OCI-LY1 (cell line): ENCODE data around the gene ADAT2.

Experiments
- H2AFZ ChIP-seq: fragments of 200-600 bp; sonication (generic), shearing (Covaris generic); 2 replicates; pipeline ENCODE4 v1.6.0; 2014; ENCODE audit warnings: antibody characterized with exemption, mild to moderate bottlenecking, low read length
- H3F3A ChIP-seq: fragments of 200-600 bp; sonication (generic), shearing (Covaris generic); 2 replicates; pipeline ENCODE4 v1.6.0; 2014; ENCODE audit warnings: mild to moderate bottlenecking, antibody characterized with exemption, low read length, moderate library complexity; ENCODE audit not compliant: insufficient read depth
- H3K27ac ChIP-seq: fragments of 200-600 bp; sonication (generic); 2 replicates; pipeline ENCODE4 v1.5.1; 2014; ENCODE audit warnings: low read length, mixed run types, mild to moderate bottlenecking, low read depth; ENCODE audit not compliant: poor library complexity, severe bottlenecking
- H3K27me3 ChIP-seq: fragments of 200-600 bp; sonication (generic); 2 replicates; pipeline ENCODE4 v1.6.0; 2014; ENCODE audit warnings: antibody characterized with exemption, mild to moderate bottlenecking, low read length, moderate library complexity; ENCODE audit not compliant: insufficient read depth
- H3K36me3 ChIP-seq: fragments of 200-600 bp; sonication (generic); 2 replicates; pipeline ENCODE4 v1.6.1; 2014; ENCODE audit warnings: mild to moderate bottlenecking, antibody characterized with exemption, low read length, moderate library complexity, mixed read lengths; ENCODE audit not compliant: insufficient read depth
- H3K4me1 ChIP-seq: fragments of 200-600 bp; sonication (generic); 2 replicates; pipeline ENCODE4 v1.5.1; 2014; ENCODE audit warnings: mild to moderate bottlenecking, low read length, moderate library complexity; ENCODE audit not compliant: insufficient read depth, severe bottlenecking
- H3K4me2 ChIP-seq: fragments of 200-600 bp; sonication (generic), shearing (Covaris generic); 2 replicates; pipeline ENCODE4 v1.6.1; 2014; ENCODE audit warnings: low read length
- H3K4me3 ChIP-seq: fragments of 200-600 bp; sonication (generic); 2 replicates; pipeline ENCODE4 v1.5.1; 2014; ENCODE audit warnings: low read length, low read depth, mild to moderate bottlenecking, mixed read lengths; ENCODE audit not compliant: poor library complexity, severe bottlenecking
- H3K79me2 ChIP-seq: fragments of 200-600 bp; shearing (Covaris generic); 2 replicates; pipeline ENCODE4 v1.6.1; 2016; ENCODE audit warnings: mixed run types, low read length, mixed read lengths; ENCODE audit not compliant: insufficient read depth
- H3K9ac ChIP-seq: fragments of 200-600 bp; sonication (generic), shearing (Covaris generic); 2 replicates; pipeline ENCODE4 v1.6.1; 2014; ENCODE audit warnings: mild to moderate bottlenecking, low read length, mixed read lengths
- H3K9me2 ChIP-seq: fragments of 200-600 bp; sonication (generic), shearing (Covaris generic); 2 replicates; pipeline ENCODE4 v1.6.1; 2014; ENCODE audit warnings: low read depth, mild to moderate bottlenecking, low read length, mixed read lengths
- H3K9me3 ChIP-seq: fragments of 200-600 bp; shearing (Covaris generic); 2 replicates; pipeline ENCODE4 v1.6.1; 2014; ENCODE audit warnings: low read length, mixed read lengths
- H4K20me1 ChIP-seq: fragments of 200-600 bp; sonication (generic), shearing (Covaris generic); 2 replicates; pipeline ENCODE4 v1.6.0; 2016; ENCODE audit warnings: mild to moderate bottlenecking, low read length; ENCODE audit not compliant: insufficient read depth
- CTCF ChIP-seq: fragments of 200-600 bp; sonication (generic), shearing (Covaris generic); IDR thresholded peaks from 2 replicates; pipeline ENCODE4 v1.5.1; 2017; ENCODE audit warnings: mild to moderate bottlenecking, antibody characterized with exemption, low read length, moderate library complexity, mixed read lengths
- EZH2 ChIP-seq: fragments of 200-600 bp; sonication (generic), shearing (Covaris generic); IDR thresholded peaks from 2 replicates; pipeline ENCODE4 v1.8.0; 2017; ENCODE audit warnings: borderline replicate concordance, mixed run types, mild to moderate bottlenecking, antibody characterized with exemption, low read length, moderate library complexity, mixed read lengths

The ADAT2 gene

DNA sequence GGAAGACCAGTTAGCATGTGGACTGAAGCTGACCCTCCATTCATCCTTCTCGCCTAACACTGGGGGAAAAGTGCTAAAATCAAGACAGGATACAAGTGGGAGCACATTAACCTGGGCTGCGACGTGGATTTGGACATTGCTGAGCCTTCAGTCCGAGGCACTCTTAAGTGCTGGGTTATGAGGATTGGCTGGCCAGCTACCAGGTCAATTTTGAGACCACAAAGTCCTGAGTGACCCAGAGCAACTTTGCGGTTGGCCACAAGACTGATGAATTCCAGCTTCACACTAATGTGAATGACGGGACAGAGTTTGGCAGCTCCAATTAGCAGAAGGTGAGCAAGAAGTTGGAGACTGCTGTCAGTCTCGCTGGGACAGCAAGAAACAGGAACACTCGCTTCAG is 40.3 kb upstream of the ADAT2 start:
- no peaks in the 10 kb centered on the region for H3K9me2 ChIP-seq
- H2AFZ ChIP-seq: no peak overlapping the region
- no peaks in the 10 kb centered on the region for H3K4me1 ChIP-seq
- no peaks in the 10 kb centered on the region for H3K9me3 ChIP-seq
- H3K9ac ChIP-seq: no peak overlapping the region
- H3F3A ChIP-seq: no peaks in the 10 kb centered on the region
- H3K27me3 ChIP-seq: no peaks in the 10 kb centered on the region
- no peak overlapping the region for H3K4me3 ChIP-seq
- H3K36me3 ChIP-seq: peaks cover 3% of the 10 kb centered on the region; the same call in 1 of the 2 replicates
- TF ChIP-seq CTCF: no peak
- no peak for TF ChIP-seq EZH2
- H3K27ac ChIP-seq: no peak overlapping the region
- H3K79me2 ChIP-seq: no peaks in the 10 kb centered on the region
- H4K20me1 ChIP-seq: no peaks in the 10 kb centered on the region
- H3K4me2 ChIP-seq: no peak overlapping the region

- Histone ChIP-seq H3K27me3 (no peaks in the 10 kb centered on the region), H3K27ac (no peak overlapping the region), H3K9me3 (no peaks in the 10 kb centered on the region), H3K4me1 (no peaks in the 10 kb centered on the region), H3F3A (no peaks in the 10 kb centered on the region), H2AFZ (no peak overlapping the region), H3K9ac (no peak overlapping the region), H3K36me3 (peaks cover 3% of the 10 kb centered on the region; the same call in 1 of the 2 replicates), H3K79me2 (no peaks in the 10 kb centered on the region), H3K4me3 (no peak overlapping the region), H3K4me2 (no peak overlapping the region), H3K9me2 (no peaks in the 10 kb centered on the region), H4K20me1 (no peaks in the 10 kb centered on the region)
- TF ChIP-seq CTCF (no peak), EZH2 (no peak)
Measured at GRCh38 chr6:143490244-143490643, 39.7 kb upstream of the ADAT2 start.

DNA sequence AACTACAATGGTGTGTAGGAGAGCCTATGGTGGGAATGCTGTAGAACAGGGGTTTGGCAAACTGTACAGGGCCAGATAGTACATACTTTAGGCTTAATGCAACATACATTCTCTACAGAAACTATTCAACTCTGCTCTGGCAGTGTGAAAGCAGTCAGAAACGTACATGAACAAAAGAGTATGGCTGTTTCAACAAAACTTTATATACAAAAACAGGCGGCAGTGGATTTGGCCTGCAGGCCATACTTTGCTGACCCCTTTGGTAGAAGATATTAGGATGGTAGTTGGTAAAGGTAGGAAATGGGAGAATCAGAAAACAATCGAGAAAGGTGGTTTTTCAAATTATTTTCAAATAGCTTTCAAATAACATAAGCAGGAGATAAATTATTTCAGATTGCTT is 36.3 kb upstream of the ADAT2 start:
- no peaks in the 10 kb centered on the region for H3F3A ChIP-seq
- H3K27ac ChIP-seq: no peak overlapping the region
- H3K27me3 ChIP-seq: no peaks in the 10 kb centered on the region

More for the DNA sequence above, 36.3 kb upstream of the ADAT2 start:
- no peak for TF ChIP-seq EZH2
- TF ChIP-seq CTCF: no peak
- Histone ChIP-seq H3K4me3 (no peak overlapping the region), H3K9me3 (no peaks in the 10 kb centered on the region), H3K9ac (no peak overlapping the region), H4K20me1 (no peaks in the 10 kb centered on the region), H3K36me3 (peaks cover 3% of the 10 kb centered on the region; the same call in 1 of the 2 replicates), H3K4me2 (no peak overlapping the region), H2AFZ (no peak overlapping the region), H3K4me1 (no peaks in the 10 kb centered on the region), H3K9me2 (no peaks in the 10 kb centered on the region), H3K79me2 (no peaks in the 10 kb centered on the region)
